SK-N-MC (cell line): ENCODE results near the gene COL18A1.

Source experiments
- EZH2 ChIP-seq: fragments of 200-600 bp; sonication (generic); IDR thresholded peaks from one replicate; pipeline ENCODE4 v1.6.1; 2017; ENCODE audit warnings: antibody characterized with exemption
- POLR2AphosphoS5 ChIP-seq: IDR thresholded peaks from 2 replicates; pipeline ENCODE4 v1.6.1; 2012; ENCODE audit warnings: mild to moderate bottlenecking, low read depth, low read length, borderline replicate concordance

DNA sequence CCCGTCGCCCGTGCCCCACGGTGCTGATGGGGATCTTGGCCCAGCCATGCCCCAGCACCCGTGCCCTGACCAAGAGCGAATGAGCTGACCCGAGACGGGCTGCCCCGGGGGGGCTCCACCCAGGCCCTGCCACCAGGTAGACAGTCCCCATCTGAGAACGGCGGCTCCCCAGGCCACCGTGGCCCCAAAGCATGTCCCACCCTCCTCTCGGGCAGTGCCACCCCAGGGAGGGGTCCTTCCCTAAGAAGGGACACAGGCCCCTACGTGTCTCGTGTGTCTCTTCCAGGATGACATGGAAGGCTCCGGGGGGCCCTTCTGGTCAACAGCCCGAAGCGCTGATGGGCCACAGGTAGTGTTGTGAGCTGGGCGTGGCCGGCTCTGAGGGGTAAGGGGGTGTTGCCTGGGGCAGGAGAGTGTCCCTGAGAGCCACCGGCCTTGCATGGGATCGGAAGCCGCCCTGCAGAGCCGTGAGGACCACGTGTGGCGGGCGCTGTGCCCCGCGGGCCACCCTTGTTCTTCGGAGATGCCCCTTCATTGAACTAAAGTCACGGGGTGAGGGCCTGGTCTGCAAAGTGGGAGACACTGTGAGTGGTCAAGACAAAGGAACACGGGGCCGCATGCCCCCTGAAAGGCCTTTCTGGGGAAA is 82.3 kb downstream of the COL18A1 start:
- no peak for TF ChIP-seq EZH2
- no peak for TF ChIP-seq POLR2AphosphoS5
